Placental pericyte (primary cell): Measurements from ENCODE around the gene KRT35. TPM values are rescaled to one million over a fixed set of nuclear protein-coding genes. Genes with fewer than 3 reads are reported as not detected.

ENCODE experiments used
- small RNA-seq: library from RNA; depleted of rRNA; stranded (forward); fragments of <200 nt; gene quantifications from one replicate; pipeline ENCODE3, GENCODE V24; 2012; ENCODE audit warnings: low replicate concordance
- total RNA-seq: library from RNA; depleted of rRNA; stranded (reverse); fragments of >200 nt; gene quantifications from 2 replicates; pipeline ENCODE4 v1.2.3, GENCODE V29; 2012

Gene KRT35
- total RNA-seq, result not detected in 2 replicates

GRCh38 chr17:41481036-41481435 lies at the start of gene KRT35:
Gene KRT35 (minus strand): TSS chr17:41481151. CDS start chr17:41481097, 54 bp downstream.

GRCh38 chr17:41518789-41519449 lies 38.0 kb upstream of the KRT35 start, which contains the start of gene KRT15:
Gene KRT15 (minus strand): TSS chr17:41518890. CDS start chr17:41518827, 63 bp downstream.

GRCh38 chr17:41505007-41505808 lies 24.3 kb upstream of the KRT35 start, which contains the start of gene KRT13:
Gene KRT13 (minus strand): TSS chr17:41505612. CDS start chr17:41505550, 62 bp downstream.

GRCh38 chr17:41489531-41489930 lies 8.6 kb upstream of the KRT35 start, which contains the start of gene KRT36:
Gene KRT36 (minus strand): TSS chr17:41489910. CDS start chr17:41489864, 46 bp downstream.

GRCh38 chr17:41466988-41467387 lies 14.0 kb downstream of the KRT35 start, which contains the start of gene KRT32:
Gene KRT32 (minus strand): TSS chr17:41467386. CDS start chr17:41467325, 61 bp downstream.

GRCh38 chr17:41440531-41441033 lies 40.4 kb downstream of the KRT35 start, which contains the start of gene KRT38:
Gene KRT38 (minus strand): TSS chr17:41440983. CDS start chr17:41440921, 62 bp downstream.

Small RNA genes within 50 kb of the gene (small RNA-seq; reads per million reads assigned to genes)
- 6.6 reads per million, percentile 91 among the genes with 10 or more reads in this experiment for gene RNU2-32P

Other genes starting within 250 kb of the KRT35 start
- gene KRTAP9-3, start 248.7 kb downstream of the KRT35 start, total RNA-seq, result not detected in 2 replicates
- not detected in 2 replicates for gene KRTAP9-8, start 243.2 kb downstream of the KRT35 start, total RNA-seq
- not detected in 2 replicates for gene KRTAP9-4, start 231.5 kb downstream of the KRT35 start, total RNA-seq
- not detected in 2 replicates for gene KRTAP9-9, start 225.8 kb downstream of the KRT35 start, total RNA-seq
- not detected in 2 replicates for gene KRTAP9-6, start 215.8 kb downstream of the KRT35 start, total RNA-seq
- gene KRTAP9-7, start 205.5 kb downstream of the KRT35 start, total RNA-seq, result not detected in 2 replicates
- not detected in 2 replicates for gene KRTAP29-1, start 178.3 kb downstream of the KRT35 start, total RNA-seq
- gene KRTAP16-1, start 171.8 kb downstream of the KRT35 start, total RNA-seq, result not detected in 2 replicates
- not detected in 2 replicates for gene KRTAP17-1, start 165.4 kb downstream of the KRT35 start, total RNA-seq
- not detected in 2 replicates for gene KRT33A, start 130.3 kb downstream of the KRT35 start, total RNA-seq
- not detected in 2 replicates for gene KRT33B, start 111.3 kb downstream of the KRT35 start, total RNA-seq
- gene KRT34, start 98.8 kb downstream of the KRT35 start, total RNA-seq, result 2.2 and 4.7 TPM in 2 replicates
- not detected in 2 replicates for gene KRT31, start 83.5 kb downstream of the KRT35 start, total RNA-seq
- not detected in 2 replicates for gene KRT37, start 56.6 kb downstream of the KRT35 start, total RNA-seq
- gene KRT38, start 40.2 kb downstream of the KRT35 start, total RNA-seq, result under 0.01 TPM in 1 of 2 replicates, not detected in the other
- gene KRT32, start 13.8 kb downstream of the KRT35 start, total RNA-seq, result not detected in 2 replicates
- 0.22 TPM in 1 of 2 replicates, not detected in the other for gene KRT36, start 8.8 kb upstream of the KRT35 start, total RNA-seq
- not detected in 2 replicates for gene KRT13, start 24.5 kb upstream of the KRT35 start, total RNA-seq
- gene KRT15, start 37.7 kb upstream of the KRT35 start, total RNA-seq, result 3.3 TPM in 1 of 2 replicates, not detected in the other
- 154 and 259 TPM in 2 replicates for gene KRT19, start 47.2 kb upstream of the KRT35 start, total RNA-seq
- gene KRT9, start 90.9 kb upstream of the KRT35 start, total RNA-seq, result not detected in 2 replicates
- 1.0 TPM in 1 of 2 replicates, not detected in the other for gene KRT14, start 105.7 kb upstream of the KRT35 start, total RNA-seq
- gene KRT16, start 131.6 kb upstream of the KRT35 start, total RNA-seq, result not detected in 2 replicates
- gene KRT17, start 143.4 kb upstream of the KRT35 start, total RNA-seq, result 0.66 and 5.2 TPM in 2 replicates
- 88.9 and 135 TPM in 2 replicates for gene EIF1, start 207.7 kb upstream of the KRT35 start, total RNA-seq
- gene GAST, start 231.2 kb upstream of the KRT35 start, total RNA-seq, result not detected in 2 replicates